ENCODE results near the gene IRF4. TPM values are rescaled to one million over a fixed set of nuclear protein-coding genes. Genes with fewer than 3 reads are reported as not detected.
A peak's percentile ranks its signal among the peaks of the same experiment; 100 is the strongest.

The IRF4 gene
- total RNA-seq, 1 experiment from 2014 or later: not detected

GRCh38 chr6:381742-382461 is 9.7 kb upstream of the IRF4 start:
- DNase-seq (ENCODE audit: low spot score): no peak

GRCh38 chr6:382883-383810 is 8.4 kb upstream of the IRF4 start:
- no peak for DNase-seq (ENCODE audit: low spot score)

GRCh38 chr6:383856-384255 is 7.7 kb upstream of the IRF4 start:
- no peak for DNase-seq (ENCODE audit: low spot score)

- DNase-seq (ENCODE audit: low spot score): no peak
These were observed 6.7 kb upstream of the IRF4 start for GRCh38 chr6:384898-385297.

- DNase-seq (ENCODE audit: low spot score): no peak
These were observed 5.9 kb upstream of the IRF4 start for GRCh38 chr6:385614-386013.

- DNase-seq (ENCODE audit: low spot score): no peak
These were observed 4.8 kb upstream of the IRF4 start for GRCh38 chr6:386688-387266.

GRCh38 chr6:387293-387741 is 4.2 kb upstream of the IRF4 start:
- DNase-seq (ENCODE audit: low spot score): no peak

- DNase-seq (ENCODE audit: low spot score): no peak
These were observed 3.2 kb upstream of the IRF4 start for GRCh38 chr6:388202-388903.

- DNase-seq (ENCODE audit: low spot score): no peak
These were observed 2.4 kb upstream of the IRF4 start for GRCh38 chr6:389143-389542.

- no peak for DNase-seq (ENCODE audit: low spot score)
These were observed 1.9 kb upstream of the IRF4 start for GRCh38 chr6:389622-390021.

GRCh38 chr6:390914-391558 is 516 bp upstream of the IRF4 start:
- DNase-seq (ENCODE audit: low spot score): peak; percentile 49

- DNase-seq (ENCODE audit: low spot score): no peak
These were observed 1.2 kb downstream of the IRF4 start for GRCh38 chr6:392441-393390.

GRCh38 chr6:393391-394221 is 2.1 kb downstream of the IRF4 start:
- no peak for DNase-seq (ENCODE audit: low spot score)

GRCh38 chr6:394641-395289 is 3.2 kb downstream of the IRF4 start:
- DNase-seq (ENCODE audit: low spot score): no peak

GRCh38 chr6:395432-396125 is 4.0 kb downstream of the IRF4 start:
- DNase-seq (ENCODE audit: low spot score): no peak

- no peak for DNase-seq (ENCODE audit: low spot score)
These were observed 4.6 kb downstream of the IRF4 start for GRCh38 chr6:396126-396520.

GRCh38 chr6:397056-397455 is 5.5 kb downstream of the IRF4 start:
- DNase-seq (ENCODE audit: low spot score): no peak

- DNase-seq (ENCODE audit: low spot score): no peak
These were observed 6.1 kb downstream of the IRF4 start for GRCh38 chr6:397604-398003.

All from A172 (cell line).